GM19023 (cell line): ENCODE data around the gene DHX36.

ENCODE experiments used
- ATAC-seq: cut with Tn5 transposase; IDR thresholded peaks from one replicate; pipeline ENCODE4 v1.9.1; 2021; ENCODE audit warnings: mild to moderate bottlenecking, moderate library complexity; ENCODE audit not compliant: unreplicated experiment

DHX36 gene

GRCh38 chr3:154285221-154285620 is 39.1 kb downstream of the DHX36 start:
- ATAC-seq = no peak

- ATAC-seq = no peak
Measured at GRCh38 chr3:154280161-154280560, 44.1 kb downstream of the DHX36 start.

- no peak for ATAC-seq
Measured at GRCh38 chr3:154275965-154276364, 48.3 kb downstream of the DHX36 start.

- no peak for ATAC-seq
Measured at GRCh38 chr3:154275292-154275691, 49.0 kb downstream of the DHX36 start.

GRCh38 chr3:154274348-154274747 is 49.9 kb downstream of the DHX36 start:
- ATAC-seq = no peak

- ATAC-seq = no peak
Measured at GRCh38 chr3:154273381-154273780, 50.9 kb downstream of the DHX36 start.

GRCh38 chr3:154254527-154254926 is 69.8 kb downstream of the DHX36 start:
- ATAC-seq = no peak

GRCh38 chr3:154252759-154253638 is 71.3 kb downstream of the DHX36 start:
- peak; percentile 96 for ATAC-seq

- no peak for ATAC-seq
Measured at GRCh38 chr3:154251610-154252009, 72.7 kb downstream of the DHX36 start.

- ATAC-seq = no peak
Measured at GRCh38 chr3:154250291-154250690, 74.0 kb downstream of the DHX36 start.

GRCh38 chr3:154247806-154248415 is 76.4 kb downstream of the DHX36 start:
- no peak for ATAC-seq

GRCh38 chr3:154244644-154245043 is 79.6 kb downstream of the DHX36 start:
- no peak for ATAC-seq

- no peak for ATAC-seq
Measured at GRCh38 chr3:154243353-154243752, 80.9 kb downstream of the DHX36 start.

GRCh38 chr3:154242766-154243165 is 81.5 kb downstream of the DHX36 start:
- no peak for ATAC-seq

- no peak for ATAC-seq
Measured at GRCh38 chr3:154241496-154241895, 82.8 kb downstream of the DHX36 start.

GRCh38 chr3:154240235-154240634 is 84.1 kb downstream of the DHX36 start:
- ATAC-seq = no peak

- ATAC-seq = no peak
Measured at GRCh38 chr3:154236331-154236730, 88.0 kb downstream of the DHX36 start.

- ATAC-seq = no peak
Measured at GRCh38 chr3:154235330-154235729, 89.0 kb downstream of the DHX36 start.

GRCh38 chr3:154229217-154229590 is 95.1 kb downstream of the DHX36 start:
- no peak for ATAC-seq

GRCh38 chr3:154228561-154229216 is 95.6 kb downstream of the DHX36 start:
- no peak for ATAC-seq

GRCh38 chr3:154227531-154227930 is 96.8 kb downstream of the DHX36 start:
- no peak for ATAC-seq

- ATAC-seq = no peak
Measured at GRCh38 chr3:154225536-154225935, 98.8 kb downstream of the DHX36 start.
